Activated gamma-delta T cell treated with Interleukin-2 at 50 U/mL for 16 hours (primary cell): ENCODE data around the gene NXPE3.
"Not testable (repeated sequence)": the region's sequence is repeated elsewhere in the genome, so short reads cannot be mapped to it uniquely, and the experiment has no call there.

Experiments used
- DNase-seq: peaks from one replicate; pipeline ENCODE4 v3.0.0-alpha.2; 2020

Gene NXPE3

DNA sequence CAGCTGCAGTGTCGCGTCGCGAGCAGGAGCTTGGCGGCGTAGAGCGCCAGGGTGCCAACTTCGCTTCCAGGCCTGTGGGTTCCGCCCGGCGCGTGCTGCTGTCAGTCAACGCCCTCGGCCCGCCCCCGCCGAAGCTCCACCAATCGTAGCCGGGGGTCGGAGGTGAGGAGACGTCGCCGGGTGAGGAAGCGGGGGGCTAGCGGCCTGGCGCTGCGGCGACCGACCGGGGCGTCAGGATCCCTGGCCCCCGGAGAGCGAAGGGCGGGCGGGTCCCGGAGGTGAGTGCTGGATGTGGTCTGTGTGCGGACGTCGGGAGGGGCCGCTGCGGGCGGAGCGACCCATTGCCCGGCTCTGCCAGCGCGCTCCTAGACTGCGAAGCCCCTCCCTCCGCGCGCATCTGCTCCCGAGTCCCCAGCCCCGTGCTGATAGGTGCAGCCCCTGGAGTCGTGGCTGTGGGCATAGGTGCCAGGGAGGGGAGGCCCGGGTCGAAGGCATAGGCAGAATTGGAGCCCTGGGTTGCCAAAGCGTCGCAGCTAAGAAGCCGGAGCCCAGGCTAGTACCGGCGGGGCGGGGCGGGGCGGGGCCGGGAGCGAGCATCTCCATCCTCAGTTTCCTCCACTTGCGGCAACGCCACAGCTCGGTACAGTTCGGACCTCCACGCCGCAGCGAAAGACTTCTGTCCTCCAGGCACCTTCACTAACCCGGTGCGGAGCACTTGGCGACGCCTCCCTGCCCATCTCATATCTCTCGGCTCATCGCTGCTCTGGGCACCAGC, at the start of gene NXPE3:
TSS of gene NXPE3 (plus strand) at position 165 of the 775 bp plus-strand sequence. CDS start 6,386 bp downstream, outside the sequence.
- DNase-seq, result peak; percentile 93

DNA sequence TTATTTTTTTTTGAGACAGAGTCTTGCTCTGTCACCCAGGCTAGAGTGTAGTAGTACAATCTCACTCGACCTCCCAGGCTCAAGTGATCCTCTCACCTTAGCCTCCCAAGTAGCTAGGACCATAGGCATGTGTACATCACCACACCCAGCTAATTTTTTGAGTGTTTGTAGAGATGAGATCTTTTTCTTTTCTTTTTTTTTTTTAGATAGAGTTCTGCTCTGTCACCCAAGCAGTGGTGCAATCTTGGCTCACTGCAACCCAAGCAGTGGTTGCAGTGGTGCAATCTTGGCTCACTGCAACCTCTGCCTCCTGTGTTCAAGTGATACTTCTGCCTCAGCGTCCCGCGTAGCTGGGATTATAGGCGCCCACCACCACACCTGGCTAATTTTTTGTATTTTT, 49.4 kb upstream of the NXPE3 start:
- no peak for DNase-seq

DNA sequence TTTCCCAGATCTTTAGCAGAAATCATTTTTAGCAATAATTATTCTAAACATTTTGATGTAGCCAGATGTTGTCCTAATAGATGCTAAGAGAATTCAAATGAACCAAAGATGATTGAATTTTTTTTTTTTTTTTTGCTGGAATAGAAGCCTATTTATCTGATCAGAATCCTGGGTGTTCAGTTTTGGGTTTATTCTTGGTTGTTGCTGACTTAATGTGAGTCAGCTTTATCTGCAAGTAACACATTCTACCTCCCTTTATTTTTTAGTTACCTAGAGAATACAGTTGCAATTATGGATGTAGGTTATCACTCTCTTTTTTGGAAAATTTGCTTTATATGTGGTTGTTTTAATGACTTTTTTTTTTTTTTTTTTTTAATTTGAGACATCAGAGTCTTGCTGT, 48.2 kb upstream of the NXPE3 start:
- DNase-seq, result no peak

DNA sequence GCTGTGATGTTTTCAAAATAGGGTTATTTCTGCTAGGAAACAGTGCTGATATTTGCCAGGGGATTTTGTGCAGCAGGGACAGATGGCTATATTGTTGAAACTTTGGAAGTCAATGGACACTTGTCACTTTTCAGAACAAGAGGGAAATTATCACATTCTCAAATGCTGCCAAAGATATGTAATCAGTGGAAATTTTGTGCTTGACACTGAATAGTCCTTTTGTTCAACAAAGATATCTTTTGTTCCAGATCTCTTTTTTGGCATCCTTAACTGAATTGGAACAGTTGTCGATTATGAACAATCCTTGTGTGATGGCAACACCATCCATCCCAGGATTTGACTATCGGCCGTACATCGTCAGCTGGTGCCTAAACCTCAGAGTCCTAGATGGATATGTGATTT, 46.8 kb upstream of the NXPE3 start:
- DNase-seq, result no peak

DNA sequence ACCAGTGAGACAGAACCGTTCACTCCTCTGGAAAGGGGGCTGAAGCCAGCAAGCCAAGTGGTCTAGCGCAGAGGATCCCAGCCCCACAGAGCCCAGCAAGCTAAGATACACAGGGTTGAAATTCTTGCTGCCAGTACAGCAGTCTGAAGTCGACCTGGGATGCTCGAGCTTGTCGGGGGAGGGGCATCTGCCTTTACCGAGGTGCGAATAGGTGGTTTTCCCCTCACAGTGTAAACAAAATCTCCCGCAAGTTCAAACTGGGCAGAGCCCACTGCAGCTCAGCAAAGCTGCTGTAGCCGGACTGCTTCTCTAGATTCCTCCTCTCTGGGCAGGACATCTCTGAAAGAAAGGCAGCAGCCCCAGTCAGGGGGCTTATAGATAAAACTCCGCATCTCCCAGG, 43.2 kb upstream of the NXPE3 start:
- DNase-seq, result peak; percentile 6

DNA sequence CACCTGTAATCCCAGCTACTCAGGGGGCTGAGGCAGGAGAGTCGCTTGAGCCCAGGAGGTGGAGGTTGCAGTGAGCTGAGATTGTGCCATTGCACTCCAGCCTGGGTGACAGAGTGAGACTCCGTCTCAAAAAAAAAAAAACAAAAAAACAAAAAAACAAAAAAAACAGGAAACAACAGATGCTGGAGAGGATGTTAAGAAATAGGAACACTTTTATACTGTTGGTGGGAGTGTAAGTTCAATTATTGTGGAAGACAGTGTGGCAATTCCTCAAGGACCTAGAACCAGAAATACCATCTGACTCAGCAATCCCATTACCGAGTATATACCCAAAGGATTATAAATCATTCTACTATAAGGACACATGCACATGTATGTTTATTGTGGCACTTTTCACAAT, 37.1 kb upstream of the NXPE3 start:
- DNase-seq, result not testable (repeated sequence)

DNA sequence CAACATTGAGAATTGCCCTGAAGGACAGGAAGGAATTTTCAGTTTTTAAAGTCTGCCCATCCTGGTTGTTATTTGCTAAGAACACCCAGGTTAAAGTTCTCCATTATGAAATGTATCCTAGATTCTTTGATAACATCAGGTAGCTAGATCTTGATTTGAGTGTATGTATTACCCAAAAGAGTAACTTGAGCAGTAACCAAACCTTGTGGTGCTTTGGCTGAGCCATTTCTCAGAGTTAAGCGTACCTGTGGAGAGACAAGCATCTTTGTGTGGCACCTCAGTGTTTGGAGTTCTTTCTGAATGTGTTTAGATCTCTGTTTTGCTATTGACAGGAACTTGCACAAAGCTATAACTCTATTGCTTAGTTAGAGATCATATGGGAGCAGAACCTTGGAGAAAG, 34.2 kb upstream of the NXPE3 start:
- DNase-seq, result no peak

DNA sequence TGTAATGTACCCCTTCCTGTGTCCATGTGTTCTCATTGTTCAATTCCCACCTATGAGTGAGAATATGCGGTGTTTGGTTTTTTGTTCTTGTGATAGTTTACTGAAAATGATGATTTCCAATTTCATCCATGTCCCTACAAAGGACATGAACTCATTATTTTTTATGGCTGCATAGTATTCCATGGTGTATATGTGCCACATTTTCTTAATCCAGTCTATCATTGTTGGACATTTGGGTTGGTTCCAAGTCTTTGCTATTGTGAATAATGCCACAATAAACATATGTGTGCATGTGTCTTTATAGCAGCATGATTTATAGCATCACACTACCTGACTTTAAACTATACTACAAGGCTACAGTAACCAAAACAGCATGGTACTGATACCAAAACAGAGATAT, 33.1 kb upstream of the NXPE3 start:
- not testable (repeated sequence) for DNase-seq

DNA sequence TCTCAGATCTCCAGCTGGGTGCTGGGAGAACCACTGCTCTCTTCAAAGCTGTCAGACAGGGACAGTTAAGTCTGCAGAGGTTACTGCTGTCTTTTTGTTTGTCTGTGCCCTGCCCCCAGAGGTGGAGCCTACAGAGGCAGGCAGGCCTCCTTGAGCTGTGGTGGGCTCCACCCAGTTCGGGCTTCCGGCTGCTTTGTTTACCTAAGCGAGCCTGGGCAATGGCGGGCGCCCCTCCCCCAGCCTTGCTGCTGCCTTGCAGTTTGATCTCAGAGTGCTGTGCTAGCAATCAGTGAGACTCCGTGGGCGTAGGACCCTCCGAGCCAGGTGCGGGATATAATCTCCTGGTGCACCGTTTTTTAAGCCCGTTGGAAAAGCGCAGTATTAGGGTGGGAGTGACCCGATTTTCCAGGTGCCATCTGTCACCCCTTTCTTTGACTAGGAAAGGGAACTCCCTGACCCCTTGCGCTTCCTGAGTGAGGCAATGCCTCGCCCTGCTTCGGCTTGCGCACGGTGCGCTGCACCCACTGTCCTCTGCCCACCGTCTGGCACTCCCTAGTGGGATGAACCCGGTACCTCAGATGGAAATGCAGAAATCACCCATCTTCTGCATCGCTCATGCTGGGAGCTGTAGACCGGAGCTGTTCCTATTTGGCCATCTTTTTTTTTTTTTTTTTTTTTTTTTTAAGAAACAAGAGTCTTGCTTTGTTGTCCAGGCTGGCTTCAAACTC, 25.5 kb upstream of the NXPE3 start:
- DNase-seq, result peak; percentile 18

DNA sequence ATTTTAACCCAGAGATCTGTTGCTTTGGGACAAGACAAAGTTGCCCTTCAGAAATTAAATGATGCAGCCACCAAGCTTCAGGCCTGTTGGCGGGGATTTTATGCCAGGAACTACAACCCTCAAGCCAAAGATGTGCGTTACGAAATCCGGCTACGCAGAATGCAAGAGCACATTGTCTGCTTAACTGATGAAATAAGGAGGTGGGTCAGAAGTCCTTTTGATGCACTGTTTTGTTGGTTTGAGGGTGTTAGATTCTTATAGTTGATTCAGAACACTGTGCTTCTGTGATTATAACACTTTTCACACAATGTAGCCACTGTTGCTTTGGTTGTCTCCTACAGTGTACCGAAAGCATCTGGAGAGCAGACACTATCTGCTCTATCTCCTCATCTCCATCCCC, 20.8 kb upstream of the NXPE3 start:
- no peak for DNase-seq

DNA sequence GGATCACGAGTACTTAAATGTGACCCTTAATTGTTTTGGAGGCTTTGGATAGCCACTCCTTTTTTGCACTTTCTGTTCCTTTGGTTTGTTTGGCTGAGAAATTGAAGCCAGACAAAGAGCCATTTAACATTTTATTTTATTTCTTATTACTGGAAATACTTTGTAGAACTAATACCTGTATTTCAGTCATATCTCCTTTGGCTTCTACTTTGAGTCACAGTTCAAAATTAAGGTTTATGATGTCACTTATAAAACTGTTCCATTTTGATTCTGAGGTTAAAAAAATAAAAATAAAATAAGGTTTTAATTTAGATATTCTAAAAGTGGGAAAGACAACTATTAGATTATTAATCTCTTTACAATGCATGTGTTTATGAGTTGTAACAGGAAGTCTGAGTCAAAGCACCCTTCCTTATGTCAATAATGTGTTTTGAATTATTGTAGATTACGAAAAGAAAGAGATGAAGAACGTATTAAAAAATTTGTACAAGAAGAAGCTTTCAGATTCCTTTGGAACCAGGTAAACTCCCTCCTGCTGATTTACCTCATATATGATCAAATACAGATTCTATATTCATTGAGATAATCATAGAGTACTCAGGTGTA, 16.9 kb upstream of the NXPE3 start:
- DNase-seq, result no peak

DNA sequence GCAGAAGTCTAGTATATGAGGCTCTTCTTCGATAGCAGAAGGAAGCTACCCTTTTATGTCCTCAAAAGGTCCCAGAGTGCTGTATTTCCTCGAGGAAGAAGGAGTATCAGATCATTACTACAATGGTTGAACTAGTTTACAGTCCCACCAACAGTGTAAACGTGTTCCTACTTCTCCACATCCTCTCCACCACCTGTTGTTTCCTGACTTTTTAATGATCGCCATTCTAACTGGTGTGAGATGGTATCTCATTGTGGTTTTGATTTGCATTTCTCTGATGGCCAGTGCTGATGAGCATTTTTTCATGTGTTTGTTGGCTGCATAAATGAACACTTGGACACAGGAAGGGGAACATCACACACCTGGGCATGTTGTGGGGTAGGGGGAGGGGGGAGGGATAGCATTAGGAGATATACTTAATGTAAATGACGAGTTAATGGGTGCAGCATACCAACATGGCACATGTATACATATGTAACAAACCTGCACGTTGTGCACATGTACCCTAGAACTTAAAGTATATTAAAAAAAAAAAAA, 1.2 kb upstream of the NXPE3 start:
- not testable (repeated sequence) for DNase-seq

DNA sequence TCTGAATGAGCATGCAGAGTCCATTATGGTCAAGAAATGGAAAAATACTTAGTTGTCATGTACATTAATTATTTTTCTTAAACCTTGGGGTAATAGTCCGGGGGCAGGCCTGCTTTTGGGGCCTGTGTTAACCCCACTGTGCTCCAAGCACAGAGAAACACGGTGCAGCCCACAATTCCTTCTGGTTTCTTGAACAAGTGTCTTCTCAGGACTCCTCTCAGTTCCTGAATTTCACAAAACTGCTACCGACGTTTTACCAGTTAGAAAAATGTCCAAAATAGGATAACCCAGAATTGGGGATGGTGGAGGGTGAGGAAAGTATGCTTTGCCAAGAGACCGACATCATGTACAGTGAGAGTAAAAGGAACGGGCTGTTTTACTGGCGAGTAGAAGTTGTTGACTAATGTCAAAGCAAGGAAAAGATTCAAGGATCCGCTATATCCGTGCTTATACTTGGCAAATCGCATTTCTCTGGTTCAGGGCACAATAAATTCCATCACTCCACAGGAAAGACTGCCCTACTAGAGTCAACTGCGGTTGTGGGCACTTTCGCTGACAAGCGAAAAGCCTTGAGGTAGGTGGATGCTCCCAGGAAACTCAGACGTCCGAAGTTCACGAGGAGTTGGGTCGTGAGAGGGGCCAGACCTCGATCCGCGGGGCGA, 495 bp upstream of the NXPE3 start:
- no peak for DNase-seq

DNA sequence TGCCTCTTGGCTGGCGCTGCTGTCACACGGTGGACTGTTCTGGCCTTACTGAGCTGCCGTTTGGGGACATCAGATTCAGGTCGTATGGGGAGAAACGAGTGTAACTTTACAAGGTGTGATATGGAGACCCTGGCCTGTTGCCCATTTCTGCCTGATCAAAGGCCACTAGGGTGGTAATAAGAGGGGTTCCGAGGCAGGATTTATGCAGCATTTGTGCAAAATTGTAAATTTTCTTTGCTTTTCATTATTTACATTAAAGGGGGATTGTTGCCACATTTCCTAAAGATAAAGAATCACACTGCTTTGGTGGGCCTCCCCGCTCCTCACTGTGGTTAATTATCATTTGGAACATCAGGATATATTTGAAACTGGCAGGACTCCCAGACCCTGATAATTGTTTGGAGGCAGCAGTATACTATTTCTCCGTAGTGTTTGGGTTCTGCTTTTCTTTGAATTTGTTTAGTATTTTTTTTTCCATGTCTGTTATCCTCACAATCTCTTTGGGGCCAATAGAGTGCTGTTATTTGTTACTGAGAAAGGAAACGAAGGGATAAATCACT, 891 bp downstream of the NXPE3 start:
- no peak for DNase-seq

DNA sequence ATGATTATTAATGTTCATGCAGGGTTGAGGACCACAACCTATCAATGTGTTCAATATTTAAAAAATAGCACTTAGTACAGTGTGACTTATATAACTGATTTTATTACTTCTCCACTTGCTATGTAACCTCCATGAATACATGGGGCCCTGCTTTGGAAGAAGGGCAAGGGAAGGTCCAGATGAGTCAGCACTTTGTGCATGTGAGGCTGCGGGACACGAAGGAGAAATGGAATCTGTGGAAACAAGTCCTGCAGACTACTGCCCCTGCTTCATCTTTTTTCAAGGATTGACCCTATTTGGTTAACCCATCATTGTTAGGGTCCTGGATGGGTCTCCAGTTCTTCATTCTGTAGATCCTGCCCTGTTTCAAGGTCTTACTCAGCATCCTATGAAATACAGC, 1.6 kb downstream of the NXPE3 start:
- no peak for DNase-seq

DNA sequence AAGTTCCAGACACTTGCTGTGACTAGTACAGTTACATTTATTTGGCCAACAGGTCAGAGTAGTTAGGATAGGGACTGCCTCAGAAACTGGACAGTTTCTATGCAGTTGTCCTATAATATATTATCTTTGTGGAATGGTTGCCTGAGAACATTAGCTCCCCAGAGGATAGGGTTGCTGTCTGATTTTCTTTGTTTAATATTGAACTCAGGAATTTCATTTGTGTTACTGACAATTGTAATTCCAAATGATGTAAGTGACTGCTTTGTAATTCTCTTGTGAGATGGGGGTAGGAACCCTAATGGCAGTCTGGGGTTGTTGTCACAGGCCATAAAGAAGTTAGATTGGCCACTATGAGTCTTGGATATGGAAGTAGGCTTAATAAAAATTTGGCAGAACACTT, 2.2 kb downstream of the NXPE3 start:
- DNase-seq, result no peak

DNA sequence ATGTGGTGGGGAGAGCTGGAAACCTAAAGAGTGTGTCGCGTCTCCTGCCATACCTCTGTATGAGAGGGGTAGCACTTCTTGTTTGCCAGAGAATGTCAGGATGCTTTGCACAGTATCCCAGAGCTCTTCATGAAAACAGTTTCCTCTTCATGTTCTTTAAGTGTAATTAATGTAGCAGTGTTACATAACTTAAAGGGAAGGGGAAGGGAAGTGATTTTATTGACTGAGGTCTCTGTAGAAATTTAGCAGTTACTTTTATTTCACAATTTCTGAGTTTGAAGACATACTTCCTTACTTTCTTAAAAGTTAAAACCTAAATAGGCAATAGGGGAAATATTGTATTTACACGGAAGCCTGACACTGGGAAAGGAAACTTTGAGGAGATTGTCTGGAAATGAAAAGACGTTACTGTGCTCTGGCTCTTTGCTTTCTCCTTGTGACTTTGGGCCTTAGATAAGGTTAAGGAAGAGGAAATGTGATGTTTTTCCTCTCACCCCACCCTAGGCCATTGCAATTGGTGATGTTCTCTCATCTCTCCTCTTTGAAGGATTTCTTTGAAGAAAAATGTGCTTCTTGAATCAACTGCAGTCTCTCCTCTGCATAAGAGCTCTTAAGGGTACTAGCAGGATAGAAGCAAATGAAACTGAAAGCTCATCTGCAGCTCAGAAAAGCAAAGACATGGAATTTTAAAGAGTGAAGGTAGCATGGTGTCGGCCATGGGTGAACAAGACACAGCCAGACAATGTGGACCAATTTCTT, 6.0 kb downstream of the NXPE3 start:
- no peak for DNase-seq

DNA sequence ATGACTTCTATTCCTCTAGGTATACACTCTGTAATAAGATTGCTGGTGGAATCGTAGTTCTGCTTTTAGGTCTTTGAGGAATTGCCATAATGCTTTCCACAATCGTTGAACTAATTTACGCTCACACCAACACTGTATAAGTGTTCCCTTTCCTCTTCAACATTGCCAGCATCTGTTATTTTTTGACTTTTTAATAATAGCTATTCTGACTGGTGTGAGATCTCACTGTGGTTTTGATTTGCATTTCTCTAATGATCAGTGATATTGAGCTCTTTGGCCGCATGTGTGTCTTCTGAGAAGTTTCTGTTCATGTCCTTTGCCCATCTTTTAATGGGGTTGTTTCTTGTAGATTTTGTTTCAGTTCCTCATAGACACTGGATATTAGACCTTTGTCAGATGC, 12.8 kb downstream of the NXPE3 start:
- no peak for DNase-seq

DNA sequence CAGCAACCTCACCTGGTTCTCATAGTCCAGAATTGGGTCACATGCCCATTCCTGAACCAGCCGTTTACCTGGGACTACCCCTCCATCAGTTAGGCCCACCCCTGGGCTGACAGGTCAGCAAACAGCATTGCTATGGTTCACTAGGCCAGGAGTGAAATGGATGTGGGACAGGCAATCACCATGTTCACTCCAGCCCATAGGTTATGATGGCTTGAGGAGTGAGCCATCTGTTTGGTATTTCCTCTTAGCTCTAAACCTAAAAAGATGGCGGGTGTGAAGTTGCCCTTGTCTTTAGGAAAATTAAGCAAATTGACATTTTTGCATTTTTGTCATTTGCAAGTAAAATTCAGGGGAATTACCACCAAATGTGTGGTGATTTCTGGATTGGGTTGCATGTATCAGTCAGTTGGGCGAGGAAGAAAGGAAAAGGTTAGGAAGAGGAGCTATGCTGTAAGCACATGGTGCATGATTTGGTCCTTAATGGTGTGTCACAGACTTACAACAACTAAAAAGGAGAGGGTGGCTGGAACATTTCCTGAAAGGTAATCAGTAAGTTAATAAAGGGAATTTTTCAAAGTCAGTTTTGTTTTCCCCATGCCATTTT, 17.2 kb downstream of the NXPE3 start:
- no peak for DNase-seq

DNA sequence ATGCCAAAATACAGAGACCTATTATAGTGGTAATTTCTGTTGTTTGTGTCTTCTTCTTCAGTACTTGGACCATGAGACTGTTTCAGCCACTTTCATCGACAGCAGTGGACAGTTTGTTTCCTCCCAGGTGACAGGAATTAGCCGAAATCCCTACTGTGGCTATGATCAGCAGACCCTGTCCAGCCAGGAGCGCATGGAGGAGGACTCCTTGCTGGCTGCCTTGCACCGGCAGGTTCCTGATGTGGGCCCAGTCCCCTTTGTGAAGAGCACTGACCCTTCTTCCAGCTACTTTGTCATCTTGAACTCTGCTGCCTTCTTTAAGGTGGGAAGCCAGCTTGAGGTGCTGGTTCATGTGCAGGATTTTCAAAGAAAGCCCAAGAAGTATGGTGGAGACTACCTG, 22.2 kb downstream of the NXPE3 start:
- no peak for DNase-seq

DNA sequence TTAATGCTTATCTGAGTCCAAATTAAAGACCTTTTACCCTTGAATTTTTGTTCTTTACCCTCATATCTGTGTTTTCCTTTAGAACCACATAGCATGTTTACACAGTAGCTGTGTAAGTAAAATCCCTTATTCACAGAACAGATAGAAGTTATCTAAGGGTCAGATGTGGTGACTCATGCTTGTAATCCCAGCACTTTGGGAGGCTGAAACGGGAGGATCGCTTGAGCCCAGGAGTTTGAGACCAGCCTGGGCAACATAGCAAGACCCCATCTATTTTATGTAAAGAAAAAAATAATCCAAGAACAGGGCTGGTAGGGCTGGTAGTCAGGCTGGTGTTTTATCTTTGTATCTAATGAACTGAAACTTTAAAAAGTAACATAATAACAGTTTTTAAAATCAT, 23.2 kb downstream of the NXPE3 start:
- DNase-seq, result no peak
